ENCODE measurements around the gene KDM4B.
A peak's percentile ranks its signal among the peaks of the same experiment; 100 is the strongest.

Gene KDM4B

GRCh38 chr19:5062799-5063198 is 93.9 kb downstream of the KDM4B start:
- H3K36me3 ChIP-seq (ENCODE audit: control insufficient read depth, insufficient read depth, low read length), result peaks cover 12% of the 10 kb centered on the region
- H3K9ac ChIP-seq (ENCODE audit: low read depth, low read length), result no peak overlapping the region
- no peaks in the 10 kb centered on the region for H3K4me1 ChIP-seq (ENCODE audit: control insufficient read depth, insufficient read depth, low read length)
- no peaks in the 10 kb centered on the region for H3K27me3 ChIP-seq (ENCODE audit: control insufficient read depth, insufficient read depth, low read length)
- no peaks in the 10 kb centered on the region for H3K9me3 ChIP-seq (ENCODE audit: control insufficient read depth, insufficient read depth, low read length)
- H3K4me3 ChIP-seq (ENCODE audit: low read depth, low read length), result no peak overlapping the region

GRCh38 chr19:5063873-5064645 is 95.1 kb downstream of the KDM4B start:
- H3K9ac ChIP-seq (ENCODE audit: low read depth, low read length), result no peak overlapping the region
- H3K36me3 ChIP-seq (ENCODE audit: control insufficient read depth, insufficient read depth, low read length), result peaks cover 12% of the 10 kb centered on the region
- no peaks in the 10 kb centered on the region for H3K4me1 ChIP-seq (ENCODE audit: control insufficient read depth, insufficient read depth, low read length)
- no peaks in the 10 kb centered on the region for H3K9me3 ChIP-seq (ENCODE audit: control insufficient read depth, insufficient read depth, low read length)
- no peaks in the 10 kb centered on the region for H3K27me3 ChIP-seq (ENCODE audit: control insufficient read depth, insufficient read depth, low read length)
- H3K4me3 ChIP-seq (ENCODE audit: low read depth, low read length), result no peak overlapping the region

GRCh38 chr19:5064896-5065295 is 96.0 kb downstream of the KDM4B start:
- peaks cover 1% of the 10 kb centered on the region for H3K4me1 ChIP-seq (ENCODE audit: control insufficient read depth, insufficient read depth, low read length)
- H3K27me3 ChIP-seq (ENCODE audit: control insufficient read depth, insufficient read depth, low read length), result no peaks in the 10 kb centered on the region
- peaks cover 12% of the 10 kb centered on the region for H3K36me3 ChIP-seq (ENCODE audit: control insufficient read depth, insufficient read depth, low read length)
- no peaks in the 10 kb centered on the region for H3K9me3 ChIP-seq (ENCODE audit: control insufficient read depth, insufficient read depth, low read length)
- H3K9ac ChIP-seq (ENCODE audit: low read depth, low read length), result no peak overlapping the region
- H3K4me3 ChIP-seq (ENCODE audit: low read depth, low read length), result no peak overlapping the region

GRCh38 chr19:5065663-5066093 is 96.8 kb downstream of the KDM4B start:
- Histone ChIP-seq H3K9me3 (ENCODE audit: control insufficient read depth, insufficient read depth, low read length) (no peaks in the 10 kb centered on the region), H3K27me3 (ENCODE audit: control insufficient read depth, insufficient read depth, low read length) (no peaks in the 10 kb centered on the region), H3K9ac (ENCODE audit: low read depth, low read length) (no peak overlapping the region), H3K36me3 (ENCODE audit: control insufficient read depth, insufficient read depth, low read length) (peaks cover 12% of the 10 kb centered on the region), H3K4me1 (ENCODE audit: control insufficient read depth, insufficient read depth, low read length) (peaks cover 2% of the 10 kb centered on the region), H3K4me3 (ENCODE audit: low read depth, low read length) (no peak overlapping the region)

GRCh38 chr19:5066768-5067167 is 97.9 kb downstream of the KDM4B start:
- no peaks in the 10 kb centered on the region for H3K27me3 ChIP-seq (ENCODE audit: control insufficient read depth, insufficient read depth, low read length)
- no peak overlapping the region for H3K9ac ChIP-seq (ENCODE audit: low read depth, low read length)
- peaks cover 2% of the 10 kb centered on the region for H3K4me1 ChIP-seq (ENCODE audit: control insufficient read depth, insufficient read depth, low read length)
- H3K4me3 ChIP-seq (ENCODE audit: low read depth, low read length), result no peak overlapping the region
- no peaks in the 10 kb centered on the region for H3K9me3 ChIP-seq (ENCODE audit: control insufficient read depth, insufficient read depth, low read length)
- peaks cover 17% of the 10 kb centered on the region for H3K36me3 ChIP-seq (ENCODE audit: control insufficient read depth, insufficient read depth, low read length)

GRCh38 chr19:5067678-5068077 is 98.8 kb downstream of the KDM4B start:
- H3K27me3 ChIP-seq (ENCODE audit: control insufficient read depth, insufficient read depth, low read length), result no peaks in the 10 kb centered on the region
- H3K4me1 ChIP-seq (ENCODE audit: control insufficient read depth, insufficient read depth, low read length), result peaks cover 2% of the 10 kb centered on the region
- H3K36me3 ChIP-seq (ENCODE audit: control insufficient read depth, insufficient read depth, low read length), result peaks cover 12% of the 10 kb centered on the region
- no peak overlapping the region for H3K9ac ChIP-seq (ENCODE audit: low read depth, low read length)
- H3K4me3 ChIP-seq (ENCODE audit: low read depth, low read length), result no peak overlapping the region
- no peaks in the 10 kb centered on the region for H3K9me3 ChIP-seq (ENCODE audit: control insufficient read depth, insufficient read depth, low read length)

GRCh38 chr19:5068233-5069072 is 99.5 kb downstream of the KDM4B start:
- H3K4me3 ChIP-seq (ENCODE audit: low read depth, low read length), result no peak overlapping the region
- no peak overlapping the region for H3K9ac ChIP-seq (ENCODE audit: low read depth, low read length)
- H3K27me3 ChIP-seq (ENCODE audit: control insufficient read depth, insufficient read depth, low read length), result no peaks in the 10 kb centered on the region
- no peaks in the 10 kb centered on the region for H3K9me3 ChIP-seq (ENCODE audit: control insufficient read depth, insufficient read depth, low read length)
- peaks cover 18% of the 10 kb centered on the region for H3K36me3 ChIP-seq (ENCODE audit: control insufficient read depth, insufficient read depth, low read length)
- H3K4me1 ChIP-seq (ENCODE audit: control insufficient read depth, insufficient read depth, low read length), result peaks cover 2% of the 10 kb centered on the region

GRCh38 chr19:5070331-5070730 is 101.4 kb downstream of the KDM4B start:
- Histone ChIP-seq H3K9ac (ENCODE audit: low read depth, low read length) (no peak overlapping the region), H3K4me1 (ENCODE audit: control insufficient read depth, insufficient read depth, low read length) (peaks cover 6% of the 10 kb centered on the region), H3K9me3 (ENCODE audit: control insufficient read depth, insufficient read depth, low read length) (no peaks in the 10 kb centered on the region), H3K36me3 (ENCODE audit: control insufficient read depth, insufficient read depth, low read length) (peaks cover 15% of the 10 kb centered on the region), H3K27me3 (ENCODE audit: control insufficient read depth, insufficient read depth, low read length) (no peaks in the 10 kb centered on the region), H3K4me3 (ENCODE audit: low read depth, low read length) (no peak overlapping the region)

GRCh38 chr19:5070930-5071329 is 102.0 kb downstream of the KDM4B start:
- Histone ChIP-seq H3K4me1 (ENCODE audit: control insufficient read depth, insufficient read depth, low read length) (peaks cover 6% of the 10 kb centered on the region), H3K36me3 (ENCODE audit: control insufficient read depth, insufficient read depth, low read length) (peaks cover 21% of the 10 kb centered on the region), H3K9ac (ENCODE audit: low read depth, low read length) (no peak overlapping the region), H3K4me3 (ENCODE audit: low read depth, low read length) (no peak overlapping the region), H3K27me3 (ENCODE audit: control insufficient read depth, insufficient read depth, low read length) (no peaks in the 10 kb centered on the region), H3K9me3 (ENCODE audit: control insufficient read depth, insufficient read depth, low read length) (no peaks in the 10 kb centered on the region)

- Histone ChIP-seq H3K4me3 (ENCODE audit: low read depth, low read length) (no peak overlapping the region), H3K27me3 (ENCODE audit: control insufficient read depth, insufficient read depth, low read length) (no peaks in the 10 kb centered on the region), H3K9me3 (ENCODE audit: control insufficient read depth, insufficient read depth, low read length) (no peaks in the 10 kb centered on the region), H3K36me3 (ENCODE audit: control insufficient read depth, insufficient read depth, low read length) (peaks cover 21% of the 10 kb centered on the region), H3K9ac (ENCODE audit: low read depth, low read length) (no peak overlapping the region), H3K4me1 (ENCODE audit: control insufficient read depth, insufficient read depth, low read length) (peaks cover 6% of the 10 kb centered on the region)
Observed at GRCh38 chr19:5071579-5071978, 102.7 kb downstream of the KDM4B start.

- Histone ChIP-seq H3K4me1 (ENCODE audit: control insufficient read depth, insufficient read depth, low read length) (peaks cover 6% of the 10 kb centered on the region), H3K36me3 (ENCODE audit: control insufficient read depth, insufficient read depth, low read length) (peaks cover 18% of the 10 kb centered on the region), H3K27me3 (ENCODE audit: control insufficient read depth, insufficient read depth, low read length) (no peaks in the 10 kb centered on the region), H3K9ac (ENCODE audit: low read depth, low read length) (peak overlapping the region; percentile 37), H3K4me3 (ENCODE audit: low read depth, low read length) (no peak overlapping the region), H3K9me3 (ENCODE audit: control insufficient read depth, insufficient read depth, low read length) (no peaks in the 10 kb centered on the region)
Observed at GRCh38 chr19:5072115-5072514, 103.2 kb downstream of the KDM4B start.
